NCI-H1417 treated with DMSO at 0.1 percent for 48 hours (cell line): ENCODE data around the gene ARHGAP4.
A peak's percentile ranks its signal among the peaks of the same experiment; 100 is the strongest.

Experiments used
- DNase-seq: peaks from one replicate; lab custom pipeline; 2025; lab: John Stamatoyannopoulos, UW

ARHGAP4 gene

GRCh38 chrX:153963546-153963945 is 37.5 kb upstream of the ARHGAP4 start:
- no peak for DNase-seq

DNA sequence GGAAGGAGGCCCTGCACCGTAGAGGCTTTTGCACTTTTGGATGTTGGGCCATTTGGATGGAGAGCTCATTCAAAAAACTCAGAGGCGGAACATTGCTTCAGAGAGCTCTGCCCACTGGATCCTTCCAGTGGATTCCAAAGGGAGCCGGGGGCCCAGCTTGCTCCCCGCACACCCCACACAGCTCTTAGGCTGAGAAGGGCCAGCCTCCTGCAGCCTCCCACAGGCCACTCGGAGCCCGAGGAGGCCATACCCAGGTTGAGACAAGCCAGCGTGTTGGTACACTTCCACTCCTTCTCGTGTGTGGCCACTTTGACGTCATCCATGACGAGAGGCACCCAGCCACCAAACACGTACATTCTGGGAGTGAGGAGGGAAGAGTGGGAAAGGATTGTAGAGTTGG is 35.2 kb upstream of the ARHGAP4 start:
- DNase-seq: no peak

- no peak for DNase-seq
Observed at GRCh38 chrX:153960786-153961185, 34.7 kb upstream of the ARHGAP4 start.

DNA sequence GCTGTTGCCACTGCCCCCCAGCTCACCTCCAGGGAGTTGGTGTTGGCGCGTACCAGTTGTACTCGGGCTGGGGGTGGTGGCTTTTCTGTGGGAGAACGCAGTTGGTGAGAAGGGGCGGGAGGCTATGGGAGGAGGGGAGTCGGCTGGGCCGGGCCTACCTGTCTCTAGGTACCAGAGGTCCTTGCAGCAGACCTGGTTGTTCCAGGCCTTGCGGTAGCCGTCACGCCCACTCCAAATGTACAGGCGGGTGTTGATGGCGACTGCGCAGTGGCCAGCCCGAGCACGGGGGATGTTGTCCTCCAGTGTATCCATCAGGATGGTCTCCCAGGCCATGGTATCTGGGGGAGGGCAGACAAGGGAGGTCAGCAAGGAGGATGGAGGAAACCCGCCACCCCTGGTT is 34.0 kb upstream of the ARHGAP4 start:
- no peak for DNase-seq

DNA sequence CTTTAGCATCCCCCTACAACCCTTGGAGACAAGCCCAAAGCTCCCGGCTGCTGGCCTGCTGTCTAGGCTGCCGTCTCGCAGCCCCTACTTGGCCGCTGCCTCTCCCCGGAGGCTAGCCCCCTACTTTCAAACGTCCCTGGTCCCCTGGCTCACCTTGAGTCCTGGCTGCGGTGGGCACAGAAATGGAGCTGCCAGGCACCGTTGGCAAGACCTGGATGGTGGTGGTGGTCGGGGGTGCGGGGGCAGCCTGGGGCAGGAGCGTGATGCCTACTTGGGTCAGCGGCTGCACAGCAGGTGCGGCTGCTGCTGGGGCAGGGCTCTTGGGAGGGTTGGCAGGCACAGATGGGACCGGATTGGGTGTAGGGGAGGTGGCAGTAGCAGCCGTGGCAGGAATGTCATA is 33.6 kb upstream of the ARHGAP4 start:
- DNase-seq: no peak

DNA sequence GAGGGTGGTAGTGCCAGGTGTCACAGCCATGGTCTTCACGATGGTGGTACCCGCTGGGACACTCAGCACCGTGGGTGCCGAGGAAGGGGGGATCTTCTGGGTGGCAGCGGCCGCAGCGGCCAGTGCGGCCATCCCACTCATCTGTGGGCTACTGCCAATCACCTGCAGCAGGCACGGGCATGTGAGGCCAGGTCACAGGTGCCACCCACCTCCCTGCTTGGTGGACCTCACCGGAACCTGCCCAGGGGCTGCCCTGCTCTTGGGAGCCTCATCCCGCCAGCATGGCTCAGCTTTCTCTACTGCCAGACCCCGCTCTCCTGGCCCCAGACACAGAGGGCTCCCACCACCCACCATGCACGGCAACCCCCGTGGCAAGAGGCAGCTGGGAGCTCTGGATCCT is 32.5 kb upstream of the ARHGAP4 start:
- no peak for DNase-seq

GRCh38 chrX:153957224-153957623 is 31.2 kb upstream of the ARHGAP4 start:
- DNase-seq: no peak

DNA sequence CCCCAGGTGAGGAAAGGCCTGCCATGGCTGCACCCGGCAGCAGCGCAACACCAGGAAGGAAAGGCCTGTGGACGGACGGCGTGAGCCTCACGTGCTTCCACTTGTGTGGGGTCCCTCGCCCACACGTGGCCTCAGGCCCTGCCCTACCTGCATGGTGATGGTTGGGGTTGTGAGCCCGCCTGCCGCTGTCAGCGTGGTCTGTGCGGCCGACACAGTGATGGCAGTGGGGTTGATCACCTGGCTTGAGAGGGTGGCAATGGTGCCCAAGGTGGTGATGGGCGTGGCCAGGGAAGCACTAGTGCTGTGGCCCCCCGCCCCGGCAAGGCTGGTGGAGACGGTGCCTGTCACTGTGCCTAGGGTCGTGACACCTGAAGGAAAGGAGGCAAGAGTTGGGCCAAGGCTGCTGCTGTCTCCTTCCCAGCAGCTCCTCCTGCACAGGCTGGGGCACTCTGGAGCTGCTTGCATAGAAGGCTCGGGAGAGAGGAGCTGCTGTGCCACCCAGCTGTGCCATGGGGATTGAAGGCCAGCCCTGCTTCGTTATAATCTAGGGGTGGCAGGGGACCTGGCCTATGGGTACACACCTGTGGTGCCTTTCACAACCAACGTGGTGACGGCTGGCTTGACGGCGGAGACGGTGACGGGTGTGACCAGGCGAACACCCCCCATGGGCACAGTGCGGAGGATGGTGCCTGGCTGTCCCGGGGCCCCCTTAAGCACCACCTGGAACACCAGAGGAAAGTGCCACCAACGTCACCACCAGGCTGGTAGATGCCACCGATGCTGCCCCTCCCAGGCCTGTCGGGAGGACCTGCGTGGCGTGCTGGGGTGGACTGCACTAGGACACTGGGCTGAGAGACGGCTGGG is 30.2 kb upstream of the ARHGAP4 start:
- no peak for DNase-seq

GRCh38 chrX:153955228-153955732 is 29.2 kb upstream of the ARHGAP4 start:
- no peak for DNase-seq

- no peak for DNase-seq
Observed at GRCh38 chrX:153954558-153955227, 28.6 kb upstream of the ARHGAP4 start.

- no peak for DNase-seq
Observed at GRCh38 chrX:153953892-153954557, 28.0 kb upstream of the ARHGAP4 start.

- DNase-seq: no peak
Observed at GRCh38 chrX:153953342-153953830, 27.3 kb upstream of the ARHGAP4 start.

DNA sequence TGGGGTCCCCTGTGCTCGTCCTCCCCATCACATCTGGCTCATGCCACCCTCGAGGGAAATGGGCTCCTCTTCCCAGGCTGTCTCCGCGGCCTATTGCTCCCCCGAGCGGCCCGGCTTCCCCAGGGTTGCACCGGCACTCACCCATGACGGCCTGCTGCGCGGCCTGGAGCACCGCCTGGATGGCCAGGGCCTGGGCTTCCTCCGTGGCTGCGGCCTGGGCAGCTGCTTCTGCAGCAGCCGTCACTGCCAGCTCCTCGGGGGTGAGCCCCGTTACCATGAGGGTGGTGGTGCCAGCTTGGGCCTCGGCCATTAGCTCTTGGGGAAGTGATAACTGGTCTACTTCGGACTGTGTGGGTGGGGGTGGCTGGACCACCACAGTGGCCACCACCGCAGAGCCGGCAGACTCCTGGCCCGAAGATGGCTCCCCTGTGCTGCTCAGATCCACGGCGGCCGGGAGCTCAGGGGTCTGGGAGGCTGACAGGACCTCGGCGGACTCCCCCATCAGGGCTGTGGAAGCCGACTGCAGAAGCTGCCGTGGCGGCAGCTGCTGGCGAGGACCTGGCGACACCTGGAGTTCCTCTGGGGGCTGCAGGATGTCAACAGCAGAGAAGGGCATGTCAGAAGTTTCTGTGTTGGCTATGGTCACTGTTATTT is 26.4 kb upstream of the ARHGAP4 start:
- DNase-seq: no peak

DNA sequence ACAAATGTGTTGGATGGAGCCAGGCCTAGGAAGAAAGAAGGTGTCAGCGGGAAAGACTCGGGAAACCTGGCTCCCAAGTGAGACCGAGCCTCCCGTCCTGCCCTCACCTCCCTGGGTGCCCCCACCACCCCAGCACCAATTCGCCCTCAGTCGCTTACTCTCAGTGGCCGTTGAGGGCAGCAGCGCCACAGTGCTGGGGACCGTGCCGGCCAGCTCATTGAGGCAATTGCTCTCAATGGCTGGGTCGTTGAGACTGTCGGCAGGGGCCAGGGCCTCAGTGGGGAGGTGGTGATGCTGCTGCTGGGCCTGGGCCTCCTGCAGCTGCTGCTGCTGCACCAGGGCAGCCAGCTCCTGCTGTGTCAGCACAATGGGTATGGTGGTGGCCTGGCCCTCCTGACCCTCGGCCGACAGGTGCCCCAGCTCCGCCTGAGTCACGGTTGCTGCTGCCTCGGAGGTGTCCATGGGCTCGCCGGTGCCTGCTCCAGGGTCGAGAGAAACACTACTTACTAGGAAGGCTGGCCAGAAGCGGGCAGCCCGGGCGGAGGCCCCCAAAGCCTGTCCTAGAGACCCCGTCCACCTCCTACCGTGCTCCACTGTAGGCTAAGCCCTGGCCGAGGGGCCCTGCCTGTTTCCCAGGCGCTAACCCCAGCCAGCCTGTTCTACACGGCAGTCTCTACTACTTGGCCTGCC is 25.8 kb upstream of the ARHGAP4 start:
- no peak for DNase-seq

- DNase-seq: no peak
Observed at GRCh38 chrX:153950127-153950526, 24.1 kb upstream of the ARHGAP4 start.

GRCh38 chrX:153948847-153949805 is 23.1 kb upstream of the ARHGAP4 start:
- DNase-seq: no peak

GRCh38 chrX:153948002-153948466 is 22.0 kb upstream of the ARHGAP4 start:
- DNase-seq: no peak

DNA sequence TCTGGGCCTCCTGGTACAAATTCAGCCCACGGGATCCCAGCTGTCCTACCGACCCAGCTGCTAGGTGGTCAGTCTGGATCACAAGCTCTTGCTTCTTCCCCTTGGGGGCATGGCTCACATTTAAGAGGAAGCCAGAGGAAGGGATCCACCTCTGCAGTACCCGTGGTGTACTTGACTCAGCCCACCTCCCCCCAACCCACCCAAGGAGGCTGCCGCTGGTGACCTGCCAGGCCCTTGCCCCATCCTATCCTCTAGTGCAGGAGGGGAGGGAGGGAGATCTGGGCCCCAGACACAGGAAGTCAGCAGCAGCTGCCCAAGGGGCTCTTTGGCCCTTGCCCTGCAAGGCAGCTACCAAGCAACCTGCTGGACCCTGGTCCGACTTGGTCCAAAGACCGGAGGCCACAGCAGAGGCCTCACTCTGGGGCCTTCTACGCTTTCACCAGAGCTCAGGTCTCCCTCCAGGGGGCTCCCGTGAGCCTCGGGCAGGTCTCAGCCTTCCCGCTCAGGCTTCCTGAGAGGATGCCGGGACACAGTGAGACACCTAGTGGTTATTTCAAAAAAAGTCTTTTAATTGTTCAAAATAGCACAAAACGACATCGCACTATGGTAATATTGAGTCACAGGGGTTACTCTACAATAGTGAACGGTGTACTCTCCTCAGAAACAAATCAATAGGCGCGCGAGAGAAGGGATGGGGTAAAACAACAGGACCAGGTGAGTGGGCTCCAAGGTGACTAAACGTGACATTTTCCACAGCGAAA is 21.1 kb upstream of the ARHGAP4 start:
- peak; percentile 20 for DNase-seq
